ENCODE measurements around the gene KDM4D. TPM values are rescaled to one million over a fixed set of nuclear protein-coding genes. Genes with fewer than 3 reads are reported as not detected.

KDM4D gene
- total RNA-seq, 2 donors from 2014 or later: 1.7 to 3.1 TPM

GRCh38 chr11:94993400-94993943 is 20.0 kb downstream of the KDM4D start:
- Histone ChIP-seq H3K4me3 (ENCODE audit: low read length) (no peak overlapping the region), H3K27ac (ENCODE audit: low read depth, low read length) (no peak overlapping the region), H3K27me3 (ENCODE audit: control insufficient read depth, insufficient read depth, low read length, poor library complexity, severe bottlenecking) (peaks cover 32% of the 10 kb centered on the region), H3K9ac (ENCODE audit: extremely low read depth, low read length, poor library complexity, severe bottlenecking) (no peak overlapping the region), H3K36me3 (ENCODE audit: control insufficient read depth, insufficient read depth, low read length) (no peaks in the 10 kb centered on the region), H3K4me1 (ENCODE audit: control insufficient read depth, insufficient read depth, low read length) (no peaks in the 10 kb centered on the region), H3K9me3 (ENCODE audit: control insufficient read depth, low read length) (no peaks in the 10 kb centered on the region)
- no peaks in the 10 kb centered on the region for H3K4me1 Mint-ChIP-seq
- TF ChIP-seq CTCF (conservative IDR thresholded peaks at IDR 0.05): no peak
- H3K27me3 Mint-ChIP-seq (ENCODE audit: insufficient read depth): peaks cover 30% of the 10 kb centered on the region
- no peak overlapping the region for H3K4me3 Mint-ChIP-seq
- H3K27ac Mint-ChIP-seq: no peak overlapping the region
- WGBS, 2 experiments (ENCODE audit: insufficient coverage in 1 of 2, insufficient read length in 1 of 2): no CpG with 5 or more reads among the region's 2 CpGs
- DNase-seq: no peak
- H3K36me3 Mint-ChIP-seq (ENCODE audit: low read depth): peaks cover under 1% of the 10 kb centered on the region
- no peaks in the 10 kb centered on the region for H3K9me3 Mint-ChIP-seq

GRCh38 chr11:94997437-94997836 is 23.9 kb downstream of the KDM4D start:
- Histone ChIP-seq H3K27ac (ENCODE audit: low read depth, low read length) (no peak overlapping the region), H3K4me1 (ENCODE audit: control insufficient read depth, insufficient read depth, low read length) (no peaks in the 10 kb centered on the region), H3K9me3 (ENCODE audit: control insufficient read depth, low read length) (no peaks in the 10 kb centered on the region), H3K4me3 (ENCODE audit: low read length) (no peak overlapping the region), H3K9ac (ENCODE audit: extremely low read depth, low read length, poor library complexity, severe bottlenecking) (no peak overlapping the region), H3K36me3 (ENCODE audit: control insufficient read depth, insufficient read depth, low read length) (no peaks in the 10 kb centered on the region), H3K27me3 (ENCODE audit: control insufficient read depth, insufficient read depth, low read length, poor library complexity, severe bottlenecking) (peaks cover 12% of the 10 kb centered on the region)
- Mint-ChIP-seq H3K4me3 (no peak overlapping the region), H3K36me3 (ENCODE audit: low read depth) (peaks cover 1% of the 10 kb centered on the region), H3K9me3 (no peaks in the 10 kb centered on the region), H3K4me1 (no peaks in the 10 kb centered on the region), H3K27me3 (ENCODE audit: insufficient read depth) (peaks cover 3% of the 10 kb centered on the region), H3K27ac (no peak overlapping the region)
- TF ChIP-seq CTCF (conservative IDR thresholded peaks at IDR 0.05): peak; percentile 60
- DNase-seq: no peak
- WGBS, 2 experiments (ENCODE audit: insufficient coverage in 1 of 2, insufficient read length in 1 of 2): 92 to 96% methylated on average over 3 to 6 of the region's 6 CpGs

- Mint-ChIP-seq H3K27me3 (ENCODE audit: insufficient read depth) (peaks cover 1% of the 10 kb centered on the region), H3K27ac (no peak overlapping the region), H3K4me1 (no peaks in the 10 kb centered on the region), H3K9me3 (no peaks in the 10 kb centered on the region), H3K4me3 (no peak overlapping the region), H3K36me3 (ENCODE audit: low read depth) (peaks cover 1% of the 10 kb centered on the region)
- 95 to 100% methylated on average over 12 to 13 of the region's 13 CpGs for WGBS, 2 experiments (ENCODE audit: insufficient coverage in 1 of 2, insufficient read length in 1 of 2)
- Histone ChIP-seq H3K4me3 (ENCODE audit: low read length) (no peak overlapping the region), H3K36me3 (ENCODE audit: control insufficient read depth, insufficient read depth, low read length) (no peaks in the 10 kb centered on the region), H3K4me1 (ENCODE audit: control insufficient read depth, insufficient read depth, low read length) (no peaks in the 10 kb centered on the region), H3K27me3 (ENCODE audit: control insufficient read depth, insufficient read depth, low read length, poor library complexity, severe bottlenecking) (peaks cover 17% of the 10 kb centered on the region), H3K9me3 (ENCODE audit: control insufficient read depth, low read length) (no peaks in the 10 kb centered on the region), H3K27ac (ENCODE audit: low read depth, low read length) (no peak overlapping the region), H3K9ac (ENCODE audit: extremely low read depth, low read length, poor library complexity, severe bottlenecking) (no peak overlapping the region)
- no peak for DNase-seq
- TF ChIP-seq CTCF (conservative IDR thresholded peaks at IDR 0.05): no peak
Measured at GRCh38 chr11:94998285-94998684, 24.8 kb downstream of the KDM4D start.

All from endodermal cell (in vitro differentiated cells).